ENCODE data around the gene CLPX. TPM values are rescaled to one million over a fixed set of nuclear protein-coding genes. Genes with fewer than 3 reads are reported as not detected.
A peak's percentile ranks its signal among the peaks of the same experiment; 100 is the strongest.

CLPX gene
- total and polyA plus RNA-seq, 9 of the 15 experiments (the other 6 are each of a cell fraction or from before 2014, with no cell fraction given): 11.2 to 83.3 (median 51.3) TPM

GRCh38 chr15:65184305-65184867 is 756 bp downstream of the CLPX start (continued):
- TF ChIP-seq CEBPZ (IDR thresholded peaks at IDR 0.05; ENCODE audit: borderline replicate concordance, low read depth, low read length): no peak
- TF ChIP-seq PKNOX1 (IDR thresholded peaks at IDR 0.05): no peak
- no peak for TF ChIP-seq KDM1A (IDR thresholded peaks at IDR 0.05)
- TF ChIP-seq GATAD2B (IDR thresholded peaks at IDR 0.05; ENCODE audit: borderline replicate concordance): no peak
- no peak for TF ChIP-seq RB1 (IDR thresholded peaks at IDR 0.05; ENCODE audit: low read depth)
- TF ChIP-seq HDAC1 (IDR thresholded peaks at IDR 0.05): peak in 1 of 2 experiments; percentile 10; a peak in 1 of 4 replicates
- 0 out of 2 replicates have a peak, but pooled peaks have one; percentile 10 for TF ChIP-seq ZKSCAN1 (IDR thresholded peaks at IDR 0.05; ENCODE audit: low read depth, low read length)
- TF ChIP-seq TFAP4 (CRISPR knock-in tag; IDR thresholded peaks at IDR 0.05; ENCODE audit: borderline replicate concordance): peak; percentile 92
- peak; percentile 35 for TF ChIP-seq DACH1 (IDR thresholded peaks at IDR 0.05; ENCODE audit: partially characterized antibody)
- peak; percentile 38 to 63; a peak in 3 of 4 replicates for TF ChIP-seq SIN3A (IDR thresholded peaks at IDR 0.05; ENCODE audit: borderline replicate concordance in 2 of 2, control insufficient read depth in 1 of 2, low read depth in 2 of 2, low read length in 2 of 2)
- TF ChIP-seq YY1 (IDR thresholded peaks at IDR 0.05; ENCODE audit: borderline replicate concordance in 1 of 3, control insufficient read depth in 1 of 3, extremely low read depth in 1 of 3, insufficient read depth in 3 of 3, insufficient read length in 1 of 3, insufficient replicate concordance in 2 of 3, low read depth in 1 of 3, low read length in 2 of 3): peak in 2 of 3 experiments; percentile 9 to 58
- peak; percentile 44; the same call in 1 of the 2 replicates for TF ChIP-seq E2F1 (CRISPR knock-in tag; IDR thresholded peaks at IDR 0.05)
- TF ChIP-seq TAF1 (IDR thresholded peaks at IDR 0.05; ENCODE audit: control insufficient read depth, extremely low read depth, insufficient read depth, low read length, severe bottlenecking): peak; percentile 65
- 0 out of 2 replicates have a peak, but pooled peaks have one; percentile 16 for TF ChIP-seq ARID4B (CRISPR knock-in tag; IDR thresholded peaks at IDR 0.05)

Data from K562 (cell line).